ENCODE measurements around the gene KHDC4. TPM values are rescaled to one million over a fixed set of nuclear protein-coding genes. Genes with fewer than 3 reads are reported as not detected.
"Not testable (repeated sequence)": the region's sequence is repeated elsewhere in the genome, so short reads cannot be mapped to it uniquely, and the experiment has no call there.

KHDC4 gene
- total and polyA plus RNA-seq, 4 donors: 31.5 to 53.5 (median 41.2) TPM

- no peaks in the 10 kb centered on the region for H3K27me3 ChIP-seq (ENCODE audit: control insufficient read depth, insufficient read depth, low read length)
- no peaks in the 10 kb centered on the region for H3K9me3 ChIP-seq (ENCODE audit: control insufficient read depth, insufficient read depth, low read length)
- no peak for DNase-seq (ENCODE audit: low read depth in 4 of 6, low spot score in 6 of 6)
- 1% methylated on average over 8 of the region's 10 CpGs for WGBS (ENCODE audit: insufficient coverage)
- H3K4me3 ChIP-seq (ENCODE audit: low read depth, low read length): peak overlapping the region; percentile 99
- H3K4me1 ChIP-seq (ENCODE audit: control insufficient read depth, insufficient read depth, low read length): peaks cover 24% of the 10 kb centered on the region
- peak overlapping the region; percentile 95 for H3K27ac ChIP-seq (ENCODE audit: low read depth, low read length)
- H3K36me3 ChIP-seq (ENCODE audit: control insufficient read depth, insufficient read depth, low read length): peaks cover 24% of the 10 kb centered on the region
Observed at GRCh38 chr1:155933591-155934096, 569 bp downstream of the KHDC4 start.

- H3K27me3 ChIP-seq (ENCODE audit: control insufficient read depth, insufficient read depth, low read length): no peaks in the 10 kb centered on the region
- peaks cover 24% of the 10 kb centered on the region for H3K4me1 ChIP-seq (ENCODE audit: control insufficient read depth, insufficient read depth, low read length)
- H3K4me3 ChIP-seq (ENCODE audit: low read depth, low read length): no peak overlapping the region
- WGBS (ENCODE audit: insufficient coverage): 100% methylated on average over 1 of the region's 5 CpGs
- no peak overlapping the region for H3K27ac ChIP-seq (ENCODE audit: low read depth, low read length)
- H3K9me3 ChIP-seq (ENCODE audit: control insufficient read depth, insufficient read depth, low read length): no peaks in the 10 kb centered on the region
- DNase-seq (ENCODE audit: low read depth in 4 of 6, low spot score in 6 of 6): no peak
- peaks cover 34% of the 10 kb centered on the region for H3K36me3 ChIP-seq (ENCODE audit: control insufficient read depth, insufficient read depth, low read length)
Observed at GRCh38 chr1:155932487-155932886, 1.7 kb downstream of the KHDC4 start.

GRCh38 chr1:155932081-155932480 lies 2.1 kb downstream of the KHDC4 start:
- peaks cover 24% of the 10 kb centered on the region for H3K4me1 ChIP-seq (ENCODE audit: control insufficient read depth, insufficient read depth, low read length)
- DNase-seq (ENCODE audit: low read depth in 4 of 6, low spot score in 6 of 6): no peak
- no peak overlapping the region for H3K27ac ChIP-seq (ENCODE audit: low read depth, low read length)
- peaks cover 38% of the 10 kb centered on the region for H3K36me3 ChIP-seq (ENCODE audit: control insufficient read depth, insufficient read depth, low read length)
- H3K27me3 ChIP-seq (ENCODE audit: control insufficient read depth, insufficient read depth, low read length): no peaks in the 10 kb centered on the region
- H3K9me3 ChIP-seq (ENCODE audit: control insufficient read depth, insufficient read depth, low read length): no peaks in the 10 kb centered on the region
- H3K4me3 ChIP-seq (ENCODE audit: low read depth, low read length): no peak overlapping the region
- no CpG with 5 or more reads among the region's 1 CpG for WGBS (ENCODE audit: insufficient coverage)

- Histone ChIP-seq H3K36me3 (ENCODE audit: control insufficient read depth, insufficient read depth, low read length) (peaks cover 44% of the 10 kb centered on the region), H3K4me1 (ENCODE audit: control insufficient read depth, insufficient read depth, low read length) (peaks cover 24% of the 10 kb centered on the region), H3K4me3 (ENCODE audit: low read depth, low read length) (no peak overlapping the region), H3K27me3 (ENCODE audit: control insufficient read depth, insufficient read depth, low read length) (no peaks in the 10 kb centered on the region), H3K27ac (ENCODE audit: low read depth, low read length) (no peak overlapping the region), H3K9me3 (ENCODE audit: control insufficient read depth, insufficient read depth, low read length) (no peaks in the 10 kb centered on the region)
- DNase-seq (ENCODE audit: low read depth in 4 of 6, low spot score in 6 of 6): no peak
- WGBS (ENCODE audit: insufficient coverage): 100% methylated on average over 1 of the region's 7 CpGs
Observed at GRCh38 chr1:155931332-155932038, 2.7 kb downstream of the KHDC4 start.

GRCh38 chr1:155930725-155931124 lies 3.5 kb downstream of the KHDC4 start:
- not testable (repeated sequence) for H3K9me3 ChIP-seq (ENCODE audit: control insufficient read depth, insufficient read depth, low read length); DNase-seq (ENCODE audit: low read depth in 4 of 6, low spot score in 6 of 6); H3K4me3 ChIP-seq (ENCODE audit: low read depth, low read length); H3K27me3 ChIP-seq (ENCODE audit: control insufficient read depth, insufficient read depth, low read length); H3K27ac ChIP-seq (ENCODE audit: low read depth, low read length)
- Histone ChIP-seq H3K4me1 (ENCODE audit: control insufficient read depth, insufficient read depth, low read length) (peaks cover 24% of the 10 kb centered on the region), H3K36me3 (ENCODE audit: control insufficient read depth, insufficient read depth, low read length) (peaks cover 50% of the 10 kb centered on the region)
- WGBS (ENCODE audit: insufficient coverage): 100% methylated on average over 3 of the region's 10 CpGs

GRCh38 chr1:155929057-155929456 lies 5.2 kb downstream of the KHDC4 start:
- DNase-seq (ENCODE audit: low read depth in 4 of 6, low spot score in 6 of 6): no peak
- Histone ChIP-seq H3K27ac (ENCODE audit: low read depth, low read length) (no peak overlapping the region), H3K27me3 (ENCODE audit: control insufficient read depth, insufficient read depth, low read length) (no peaks in the 10 kb centered on the region), H3K9me3 (ENCODE audit: control insufficient read depth, insufficient read depth, low read length) (no peaks in the 10 kb centered on the region), H3K4me1 (ENCODE audit: control insufficient read depth, insufficient read depth, low read length) (peaks cover 17% of the 10 kb centered on the region), H3K36me3 (ENCODE audit: control insufficient read depth, insufficient read depth, low read length) (peaks cover 67% of the 10 kb centered on the region), H3K4me3 (ENCODE audit: low read depth, low read length) (no peak overlapping the region)
- WGBS (ENCODE audit: insufficient coverage): 83% methylated on average over 1 of the region's 5 CpGs

- DNase-seq (ENCODE audit: low read depth in 4 of 6, low spot score in 6 of 6): no peak
- Histone ChIP-seq H3K9me3 (ENCODE audit: control insufficient read depth, insufficient read depth, low read length) (no peaks in the 10 kb centered on the region), H3K36me3 (ENCODE audit: control insufficient read depth, insufficient read depth, low read length) (peaks cover 80% of the 10 kb centered on the region), H3K4me1 (ENCODE audit: control insufficient read depth, insufficient read depth, low read length) (no peaks in the 10 kb centered on the region), H3K27me3 (ENCODE audit: control insufficient read depth, insufficient read depth, low read length) (no peaks in the 10 kb centered on the region), H3K4me3 (ENCODE audit: low read depth, low read length) (no peak overlapping the region), H3K27ac (ENCODE audit: low read depth, low read length) (no peak overlapping the region)
- 100% methylated on average over 2 of the region's 2 CpGs for WGBS (ENCODE audit: insufficient coverage)
Observed at GRCh38 chr1:155925506-155925905, 8.7 kb downstream of the KHDC4 start.

GRCh38 chr1:155920717-155921116 lies 13.5 kb downstream of the KHDC4 start:
- peaks cover 77% of the 10 kb centered on the region for H3K36me3 ChIP-seq (ENCODE audit: control insufficient read depth, insufficient read depth, low read length)
- H3K4me1 ChIP-seq (ENCODE audit: control insufficient read depth, insufficient read depth, low read length): no peaks in the 10 kb centered on the region
- no peaks in the 10 kb centered on the region for H3K9me3 ChIP-seq (ENCODE audit: control insufficient read depth, insufficient read depth, low read length)
- WGBS (ENCODE audit: insufficient coverage): 100% methylated on average over 2 of the region's 3 CpGs
- H3K27ac ChIP-seq (ENCODE audit: low read depth, low read length): no peak overlapping the region
- DNase-seq (ENCODE audit: low read depth in 4 of 6, low spot score in 6 of 6): no peak
- H3K27me3 ChIP-seq (ENCODE audit: control insufficient read depth, insufficient read depth, low read length): no peaks in the 10 kb centered on the region
- no peak overlapping the region for H3K4me3 ChIP-seq (ENCODE audit: low read depth, low read length)

GRCh38 chr1:155919801-155920200 lies 14.4 kb downstream of the KHDC4 start:
- H3K4me3 ChIP-seq (ENCODE audit: low read depth, low read length): no peak overlapping the region
- DNase-seq (ENCODE audit: low read depth in 4 of 6, low spot score in 6 of 6): no peak
- H3K36me3 ChIP-seq (ENCODE audit: control insufficient read depth, insufficient read depth, low read length): peaks cover 77% of the 10 kb centered on the region
- H3K27ac ChIP-seq (ENCODE audit: low read depth, low read length): no peak overlapping the region
- WGBS (ENCODE audit: insufficient coverage): 100% methylated on average over 1 of the region's 2 CpGs
- no peaks in the 10 kb centered on the region for H3K9me3 ChIP-seq (ENCODE audit: control insufficient read depth, insufficient read depth, low read length)
- H3K4me1 ChIP-seq (ENCODE audit: control insufficient read depth, insufficient read depth, low read length): no peaks in the 10 kb centered on the region
- H3K27me3 ChIP-seq (ENCODE audit: control insufficient read depth, insufficient read depth, low read length): no peaks in the 10 kb centered on the region

GRCh38 chr1:155918660-155919059 lies 15.6 kb downstream of the KHDC4 start:
- Histone ChIP-seq H3K4me1 (ENCODE audit: control insufficient read depth, insufficient read depth, low read length) (no peaks in the 10 kb centered on the region), H3K27me3 (ENCODE audit: control insufficient read depth, insufficient read depth, low read length) (no peaks in the 10 kb centered on the region), H3K9me3 (ENCODE audit: control insufficient read depth, insufficient read depth, low read length) (no peaks in the 10 kb centered on the region), H3K36me3 (ENCODE audit: control insufficient read depth, insufficient read depth, low read length) (peaks cover 66% of the 10 kb centered on the region), H3K27ac (ENCODE audit: low read depth, low read length) (no peak overlapping the region), H3K4me3 (ENCODE audit: low read depth, low read length) (no peak overlapping the region)
- no peak for DNase-seq (ENCODE audit: low read depth in 4 of 6, low spot score in 6 of 6)
- no CpG with 5 or more reads among the region's 3 CpGs for WGBS (ENCODE audit: insufficient coverage)

All from spinal cord (tissue), 10 donors.